ENCODE results near the gene PLXDC2.
A peak's percentile ranks its signal among the peaks of the same experiment; 100 is the strongest.

Gene PLXDC2

GRCh38 chr10:19882621-19883020, 66.4 kb downstream of the PLXDC2 start:
- no peak for DNase-seq (ENCODE audit: low read depth)
- TF ChIP-seq CTCF (IDR thresholded peaks at IDR 0.05; ENCODE audit: insufficient read depth, low read depth, low read length, missing control alignments): no peak
- no peak overlapping the region for H3K4me3 ChIP-seq (ENCODE audit: low read length)

- H3K4me3 ChIP-seq (ENCODE audit: low read length): no peak overlapping the region
- no peak for DNase-seq (ENCODE audit: low read depth)
- no peak for TF ChIP-seq CTCF (IDR thresholded peaks at IDR 0.05; ENCODE audit: insufficient read depth, low read depth, low read length, missing control alignments)
Measured at GRCh38 chr10:19888061-19888660, 71.9 kb downstream of the PLXDC2 start.

- DNase-seq (ENCODE audit: low read depth): no peak
- no peak overlapping the region for H3K4me3 ChIP-seq (ENCODE audit: low read length)
- TF ChIP-seq CTCF (IDR thresholded peaks at IDR 0.05; ENCODE audit: insufficient read depth, low read depth, low read length, missing control alignments): no peak
Measured at GRCh38 chr10:19889256-19889655, 73.0 kb downstream of the PLXDC2 start.

GRCh38 chr10:19891429-19891828, 75.2 kb downstream of the PLXDC2 start:
- DNase-seq (ENCODE audit: low read depth): no peak
- no peak overlapping the region for H3K4me3 ChIP-seq (ENCODE audit: low read length)
- no peak for TF ChIP-seq CTCF (IDR thresholded peaks at IDR 0.05; ENCODE audit: insufficient read depth, low read depth, low read length, missing control alignments)

- H3K4me3 ChIP-seq (ENCODE audit: low read length): no peak overlapping the region
- TF ChIP-seq CTCF (IDR thresholded peaks at IDR 0.05; ENCODE audit: insufficient read depth, low read depth, low read length, missing control alignments): no peak
- DNase-seq (ENCODE audit: low read depth): peak; percentile 23
Measured at GRCh38 chr10:19892270-19892669, 76.0 kb downstream of the PLXDC2 start.

GRCh38 chr10:19892677-19893076, 76.4 kb downstream of the PLXDC2 start:
- TF ChIP-seq CTCF (IDR thresholded peaks at IDR 0.05; ENCODE audit: insufficient read depth, low read depth, low read length, missing control alignments): no peak
- DNase-seq (ENCODE audit: low read depth): no peak
- no peak overlapping the region for H3K4me3 ChIP-seq (ENCODE audit: low read length)

- H3K4me3 ChIP-seq (ENCODE audit: low read length): no peak overlapping the region
- no peak for DNase-seq (ENCODE audit: low read depth)
- no peak for TF ChIP-seq CTCF (IDR thresholded peaks at IDR 0.05; ENCODE audit: insufficient read depth, low read depth, low read length, missing control alignments)
Measured at GRCh38 chr10:19895500-19895899, 79.3 kb downstream of the PLXDC2 start.

All from epithelial cell of esophagus (primary cell).